Endothelial cell of umbilical vein (primary cell): ENCODE data around the gene WDR47.

Source experiments
- CTCF ChIP-seq, 2 donors: IDR thresholded peaks; 1 replicate in 1 of 2; 2 replicates in 1 of 2; pipeline ENCODE4 v1.5.1; 2011; ENCODE audit warnings: low read length in 2 of 2, mild to moderate bottlenecking in 2 of 2, moderate library complexity in 2 of 2, control low read depth in 1 of 2, inconsistent platforms in 1 of 2, low read depth in 1 of 2; ENCODE audit not compliant: insufficient read depth in 1 of 2; ENCODE audit errors: extremely low read depth in 1 of 2
- EZH2 ChIP-seq: IDR thresholded peaks from 2 replicates; pipeline ENCODE4 v1.6.1; 2012; ENCODE audit warnings: borderline replicate concordance, low read depth, mild to moderate bottlenecking, moderate library complexity, low read length, inconsistent platforms; ENCODE audit not compliant: severe bottlenecking
- GATA2 ChIP-seq: IDR thresholded peaks from 2 replicates; pipeline ENCODE4 v1.7.0; 2011; ENCODE audit warnings: low read depth, mild to moderate bottlenecking, moderate library complexity, mixed read lengths, low read length; ENCODE audit not compliant: insufficient read length, insufficient read depth
- JUN ChIP-seq: IDR thresholded peaks from 2 replicates; pipeline ENCODE4 v1.6.1; 2011; ENCODE audit warnings: borderline replicate concordance, low read depth; ENCODE audit not compliant: insufficient read length, insufficient read depth
- MYC ChIP-seq: IDR thresholded peaks from one replicate; pipeline ENCODE4 v1.6.1; 2011; ENCODE audit warnings: mild to moderate bottlenecking, low read depth, low read length
- POLR2AphosphoS5 ChIP-seq: IDR thresholded peaks from 2 replicates; pipeline ENCODE4 v1.6.1; 2012; ENCODE audit warnings: low read depth, mild to moderate bottlenecking, control low read depth, low read length, moderate library complexity; ENCODE audit not compliant: insufficient read depth

GRCh38 chr1:108972951-108973350, 69.0 kb downstream of the WDR47 start:
- TF ChIP-seq POLR2AphosphoS5 (no peak), CTCF (IDR thresholded peaks at IDR 0.05; ENCODE audit: extremely low read depth in 1 of 2, insufficient read depth in 1 of 2, low read depth in 1 of 2, low read length in 2 of 2) (no peak), GATA2 (no peak), EZH2 (no peak), MYC (no peak), JUN (no peak)
